Tongue (tissue), 2 donors: ENCODE results near the gene GLIPR1L2. TPM values are rescaled to one million over a fixed set of nuclear protein-coding genes. Genes with fewer than 3 reads are reported as not detected.
A peak's percentile ranks its signal among the peaks of the same experiment; 100 is the strongest.

Source experiments
- DNase-seq: peaks from one replicate; pipeline ENCODE4 v3.0.0-alpha.2; 2015
- total RNA-seq: library from RNA; depleted of rRNA; stranded (reverse); fragments of >200 nt; gene quantifications from one replicate; pipeline ENCODE4 v1.2.3, GENCODE V29; 2014

The GLIPR1L2 gene
- total RNA-seq, 1 donor from 2014 or later, result 2.8 TPM

- DNase-seq, result no peak
These were observed 87.4 kb downstream of the GLIPR1L2 start for GRCh38 chr12:75478116-75478794.

- peak; percentile 32 for DNase-seq
These were observed 89.1 kb downstream of the GLIPR1L2 start for GRCh38 chr12:75479963-75480461.

- DNase-seq, result peak; percentile 71
These were observed 89.6 kb downstream of the GLIPR1L2 start, which contains the start of gene GLIPR1 for GRCh38 chr12:75480469-75480949. Gene GLIPR1, plus strand, starts transcription at chr12:75480755. Its CDS starts 126 bp downstream, at chr12:75480881.

GRCh38 chr12:75481013-75481705 lies 90.3 kb downstream of the GLIPR1L2 start:
- no peak for DNase-seq

- no peak for DNase-seq
These were observed 90.9 kb downstream of the GLIPR1L2 start for GRCh38 chr12:75481774-75482173.

Other genes with a start within 250 kb of the GLIPR1L2 start
- gene KCNC2, start 181.2 kb upstream of the GLIPR1L2 start, total RNA-seq, result 3.9 TPM
- 8.9 TPM for gene CAPS2, start 60.8 kb upstream of the GLIPR1L2 start, total RNA-seq
- gene GLIPR1L1, start 56.4 kb upstream of the GLIPR1L2 start, total RNA-seq, result not detected
- 6.6 TPM for gene GLIPR1, start 89.7 kb downstream of the GLIPR1L2 start, total RNA-seq
- gene KRR1, start 120.5 kb downstream of the GLIPR1L2 start, total RNA-seq, result 78.9 TPM